GM19455 (cell line): ENCODE measurements around the gene GCNT4.
"Not testable (repeated sequence)": the region's sequence is repeated elsewhere in the genome, so short reads cannot be mapped to it uniquely, and the experiment has no call there.

Experiments
- ATAC-seq: cut with Tn5 transposase; IDR thresholded peaks from one replicate; pipeline ENCODE4 v1.9.1; 2021; ENCODE audit not compliant: unreplicated experiment

The GCNT4 gene, protein sequence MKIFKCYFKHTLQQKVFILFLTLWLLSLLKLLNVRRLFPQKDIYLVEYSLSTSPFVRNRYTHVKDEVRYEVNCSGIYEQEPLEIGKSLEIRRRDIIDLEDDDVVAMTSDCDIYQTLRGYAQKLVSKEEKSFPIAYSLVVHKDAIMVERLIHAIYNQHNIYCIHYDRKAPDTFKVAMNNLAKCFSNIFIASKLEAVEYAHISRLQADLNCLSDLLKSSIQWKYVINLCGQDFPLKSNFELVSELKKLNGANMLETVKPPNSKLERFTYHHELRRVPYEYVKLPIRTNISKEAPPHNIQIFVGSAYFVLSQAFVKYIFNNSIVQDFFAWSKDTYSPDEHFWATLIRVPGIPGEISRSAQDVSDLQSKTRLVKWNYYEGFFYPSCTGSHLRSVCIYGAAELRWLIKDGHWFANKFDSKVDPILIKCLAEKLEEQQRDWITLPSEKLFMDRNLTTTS

DNA sequence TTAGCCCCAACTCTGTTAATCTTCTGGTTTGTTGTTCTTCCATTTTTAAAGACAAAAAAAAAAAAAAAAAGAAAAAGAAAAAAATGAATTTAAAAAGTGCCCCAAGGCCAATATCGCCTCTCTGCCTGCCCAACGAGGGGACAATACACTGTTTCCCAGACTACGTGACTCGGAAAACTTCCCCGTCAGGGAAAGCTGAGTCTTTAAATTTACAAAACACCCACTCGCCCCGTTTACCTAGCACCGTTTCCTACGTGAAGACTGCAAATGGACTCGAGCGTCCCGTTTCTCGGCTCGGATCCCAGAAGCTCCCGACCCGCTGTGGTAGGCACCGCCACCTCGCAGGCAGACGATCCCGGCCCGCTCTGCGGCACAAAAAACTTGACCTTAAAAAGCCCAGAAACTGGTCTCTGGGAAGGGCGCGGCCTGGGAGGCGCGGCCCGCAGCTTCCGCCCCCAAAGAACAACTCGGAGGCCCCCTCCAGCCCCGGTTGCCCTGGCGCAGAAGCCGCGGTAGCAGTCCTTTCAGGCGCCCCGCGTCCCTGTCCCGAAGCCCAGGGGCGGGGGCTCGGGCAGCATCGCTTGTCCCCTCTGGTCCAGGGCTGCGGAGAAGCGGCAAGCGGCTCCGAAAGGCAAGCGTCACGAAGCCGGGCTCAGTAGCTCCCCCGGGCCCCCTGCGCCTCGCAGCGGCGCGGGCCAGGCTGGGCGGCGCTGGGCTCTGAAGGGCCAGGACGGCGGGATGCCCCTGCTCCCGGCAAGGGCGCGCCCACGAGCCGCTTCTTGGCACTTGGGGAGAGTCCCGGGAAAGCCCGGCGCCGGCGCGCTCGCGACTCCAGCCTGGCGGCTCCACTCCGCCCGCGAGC, at the start of gene GCNT4:
GCNT4 (minus strand) TSS at position 367 of the 862 bp plus-strand sequence. CDS start 22,521 bp downstream, outside the sequence.
- ATAC-seq: peak; percentile 11

DNA sequence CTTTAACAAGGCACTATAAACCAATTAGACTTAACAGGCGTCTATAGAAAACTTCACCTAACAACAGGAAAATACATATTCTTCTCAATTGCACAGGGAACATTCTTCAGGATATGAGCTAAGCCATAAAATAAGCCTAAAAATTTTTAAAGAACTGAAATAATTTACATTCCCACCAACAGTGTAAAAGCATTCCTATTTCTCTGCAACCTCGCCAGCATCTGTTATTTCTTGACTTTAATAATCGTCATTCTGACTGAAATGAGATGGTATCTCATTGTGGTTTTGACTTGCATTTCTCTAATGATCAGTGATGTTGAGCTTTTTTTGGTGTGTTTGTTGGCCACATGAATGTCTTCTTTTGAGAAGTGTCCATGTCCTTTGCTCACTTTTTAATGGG, 43.6 kb upstream of the GCNT4 start:
- ATAC-seq: not testable (repeated sequence)

DNA sequence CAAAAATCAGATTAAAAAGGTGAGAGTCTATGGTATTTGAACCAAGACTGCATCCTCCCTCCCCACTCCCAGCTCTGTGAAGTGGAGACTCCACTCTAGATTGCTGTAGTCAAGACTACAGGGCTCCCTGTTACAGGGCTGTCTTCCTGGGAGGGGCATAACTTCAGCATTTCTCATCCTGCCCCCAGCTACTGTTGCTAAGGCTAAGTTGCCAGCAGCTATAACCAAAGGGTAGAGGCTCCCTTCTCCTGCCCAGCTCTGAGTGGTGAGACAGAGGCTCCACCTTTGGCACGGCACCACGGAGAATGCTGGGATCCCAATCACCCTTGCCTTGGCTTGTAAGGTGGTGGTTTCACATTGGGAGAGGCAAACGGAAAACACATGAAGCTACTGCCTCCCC, 39.2 kb upstream of the GCNT4 start:
- no peak for ATAC-seq

DNA sequence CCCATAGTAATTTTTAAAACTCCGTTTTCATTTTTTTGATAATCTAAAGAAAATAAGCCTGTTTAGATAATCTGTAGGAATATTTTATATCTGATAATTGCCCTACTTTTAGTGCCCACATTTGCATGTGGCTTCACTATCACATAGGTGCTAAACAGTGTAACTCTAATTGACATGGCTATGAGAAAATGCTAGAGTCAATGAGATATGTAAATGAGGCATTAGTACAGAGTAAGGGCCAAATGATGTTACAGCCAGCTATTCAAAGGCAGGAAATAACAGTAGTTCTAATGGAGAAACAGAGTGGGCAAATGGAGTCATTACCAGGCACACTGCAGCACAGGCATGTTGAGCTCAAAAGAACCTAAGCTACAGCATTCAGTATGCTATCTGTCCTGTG, 37.3 kb upstream of the GCNT4 start:
- no peak for ATAC-seq

DNA sequence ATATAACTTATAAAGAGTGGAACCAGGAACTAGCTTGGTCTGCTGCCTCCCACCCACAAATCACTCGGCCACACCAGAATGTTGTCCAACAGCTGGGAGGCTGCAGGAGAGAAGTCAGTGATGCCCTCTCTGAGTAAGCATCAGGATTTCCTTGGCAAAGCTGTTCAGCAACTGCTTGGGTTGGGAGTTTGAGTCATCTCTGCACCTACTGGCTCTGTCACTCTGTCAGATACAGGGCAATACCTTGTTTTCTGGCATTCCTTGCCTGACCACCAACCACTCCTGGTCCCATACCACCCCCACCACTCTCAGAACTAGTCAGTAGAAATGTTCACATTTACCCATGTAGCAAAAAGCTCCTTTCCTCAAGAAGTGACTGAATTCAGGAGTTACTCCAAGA, 36.8 kb upstream of the GCNT4 start:
- no peak for ATAC-seq

DNA sequence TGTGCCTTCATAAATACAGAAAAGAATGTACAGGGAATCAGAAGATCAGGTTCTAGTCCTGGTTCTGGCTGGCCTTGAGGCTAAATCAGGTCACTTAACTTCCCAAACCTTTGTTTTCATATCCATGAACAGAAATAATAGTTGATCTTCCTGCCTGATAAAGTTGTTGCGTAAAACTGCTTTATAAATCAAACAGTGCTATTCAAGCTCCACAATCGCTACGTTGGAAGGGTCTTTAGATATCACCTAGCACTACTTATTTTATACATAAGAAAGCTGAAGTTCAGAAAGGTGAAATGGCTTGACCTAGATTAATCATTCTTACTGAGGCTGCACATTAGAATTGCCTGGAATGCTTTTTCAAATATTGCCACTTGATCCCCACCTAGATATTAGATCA, 36.3 kb upstream of the GCNT4 start:
- ATAC-seq: no peak

DNA sequence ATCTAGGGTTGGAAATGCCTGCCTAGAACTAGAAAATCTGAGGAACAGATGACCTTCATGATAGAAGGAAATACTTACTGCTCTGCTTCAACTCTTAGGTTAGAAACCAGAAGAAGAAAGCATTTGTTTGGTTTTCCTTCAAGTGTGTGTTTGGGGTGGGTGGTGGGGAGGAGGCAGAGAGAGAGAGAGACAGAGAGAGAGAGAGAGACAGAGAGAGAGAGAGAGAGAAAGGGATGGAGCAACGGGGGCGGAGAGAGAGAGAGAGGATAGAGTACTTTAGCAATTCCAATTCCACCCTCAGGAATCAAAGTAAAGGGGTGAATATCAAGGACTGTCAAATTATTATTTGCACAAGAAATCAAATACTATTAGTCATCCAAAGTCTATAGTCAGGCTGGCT, 29.2 kb upstream of the GCNT4 start:
- ATAC-seq: no peak

DNA sequence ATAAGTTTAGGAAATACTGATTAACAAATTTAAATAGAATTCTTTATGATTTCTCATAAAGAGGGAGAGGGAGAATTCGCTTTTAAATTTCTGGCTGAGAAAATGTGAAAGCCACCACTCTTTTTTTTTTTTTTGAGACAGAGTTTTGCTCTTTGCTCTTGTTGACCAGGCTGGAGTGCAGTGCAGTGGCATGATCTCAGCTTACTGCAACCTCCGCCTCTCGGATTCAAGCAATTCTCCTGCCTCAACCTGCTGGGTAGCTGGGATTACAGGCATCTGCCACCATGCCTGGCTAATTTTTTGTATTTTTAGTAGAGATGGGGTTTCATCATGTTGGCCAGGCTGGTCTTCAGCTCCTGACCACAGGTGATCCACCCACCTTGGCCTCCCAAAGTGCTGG, 27.0 kb upstream of the GCNT4 start:
- not testable (repeated sequence) for ATAC-seq

DNA sequence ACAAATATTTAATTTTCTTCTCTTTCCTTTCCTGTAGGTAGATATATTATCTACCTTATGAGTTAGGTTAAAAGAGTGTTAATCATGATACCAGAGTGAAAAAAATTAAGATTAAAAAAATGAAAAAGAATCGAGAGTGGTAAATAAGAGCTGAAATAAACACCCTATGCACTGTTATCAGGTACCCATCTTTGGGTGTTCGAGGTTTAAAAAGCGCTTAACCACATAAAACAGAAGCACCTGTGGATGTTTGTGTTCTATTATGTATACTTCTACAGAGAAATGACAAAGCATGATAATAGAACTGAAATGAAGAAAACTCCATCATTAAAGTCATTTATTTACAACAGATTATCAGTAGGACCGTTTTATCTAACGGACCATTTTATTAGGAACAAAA, 25.7 kb upstream of the GCNT4 start:
- no peak for ATAC-seq

DNA sequence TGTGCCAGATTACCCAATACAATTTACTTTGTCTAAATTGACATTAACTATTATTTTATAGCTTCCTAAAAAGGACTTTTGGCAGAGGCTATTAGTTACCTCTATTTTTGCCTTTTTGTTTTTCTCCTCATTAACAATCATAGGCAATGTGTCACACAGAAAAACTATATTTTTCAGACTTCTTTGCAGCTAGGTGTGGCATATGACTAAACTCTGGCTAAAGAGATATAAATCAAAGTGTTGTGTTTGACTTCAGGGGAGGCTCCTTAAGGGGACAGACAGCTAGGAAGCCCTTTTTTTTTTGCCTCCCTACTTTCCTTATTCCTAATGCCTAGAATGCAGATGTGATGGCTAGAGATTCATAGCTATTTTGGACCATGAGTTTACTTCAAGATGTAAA, 19.7 kb upstream of the GCNT4 start:
- no peak for ATAC-seq

DNA sequence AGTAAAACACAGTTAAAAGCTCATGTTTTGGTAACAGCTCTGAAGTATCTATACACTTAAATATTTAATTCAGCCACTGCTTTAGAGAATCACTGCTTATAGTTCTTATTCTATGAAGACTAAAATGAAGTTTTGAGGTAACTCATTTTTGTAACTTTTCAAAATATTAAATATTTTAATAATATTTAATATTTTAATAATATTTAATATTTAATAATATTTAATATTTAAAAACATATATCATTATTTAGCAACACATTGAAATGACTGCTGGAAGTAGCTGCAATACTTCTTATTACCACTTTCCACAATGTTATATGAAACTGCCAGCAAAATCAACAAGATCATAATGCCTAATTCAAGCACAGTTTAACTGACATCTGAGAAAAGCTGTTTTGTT, 18.7 kb upstream of the GCNT4 start:
- no peak for ATAC-seq

DNA sequence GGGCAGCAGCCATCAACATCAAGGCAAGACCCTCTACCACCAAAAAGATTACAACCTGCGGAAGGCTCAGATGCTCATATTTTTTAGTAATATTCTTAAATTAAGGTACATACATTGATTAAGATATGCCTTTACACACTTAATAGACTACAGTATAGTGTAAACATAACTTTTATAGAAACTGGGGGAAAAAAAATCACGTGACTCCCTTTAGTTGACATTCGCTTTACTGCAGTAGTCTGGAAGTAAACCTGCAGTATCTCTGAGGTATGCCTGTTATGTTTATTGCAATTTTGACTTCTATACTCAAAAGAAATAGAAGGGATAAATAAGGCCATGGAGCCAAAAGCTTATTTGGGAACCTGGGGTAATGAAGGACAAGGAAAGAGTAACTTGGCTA, 15.1 kb upstream of the GCNT4 start:
- ATAC-seq: no peak

DNA sequence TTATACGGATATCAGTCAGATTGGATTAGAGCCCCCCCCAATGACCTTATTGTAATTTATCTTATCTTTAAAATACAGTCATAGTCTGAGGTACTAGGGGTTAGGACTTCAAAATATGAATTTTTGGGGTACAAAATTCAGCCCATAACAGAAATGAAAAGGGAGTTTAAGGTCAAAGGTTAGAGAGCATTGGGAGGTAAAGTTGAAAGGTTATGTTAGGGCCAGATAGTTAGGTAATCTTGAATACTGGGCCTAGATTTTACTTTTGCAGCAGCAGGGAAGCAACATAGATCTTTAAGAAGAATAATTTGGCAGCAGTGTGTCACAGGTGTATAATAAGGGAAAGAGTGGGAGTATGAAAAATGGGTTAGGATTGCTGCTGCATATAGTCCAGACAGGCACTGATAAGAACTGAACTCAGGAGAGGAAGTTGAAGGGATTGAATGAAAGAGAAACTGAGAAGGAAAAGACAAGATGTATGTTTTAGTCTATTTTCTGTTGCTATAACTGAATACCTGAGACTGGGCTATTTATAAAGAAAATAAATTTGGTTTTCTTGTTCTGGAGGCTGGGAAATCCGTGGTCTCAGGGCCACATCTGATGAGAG, 10.7 kb upstream of the GCNT4 start:
- no peak for ATAC-seq

DNA sequence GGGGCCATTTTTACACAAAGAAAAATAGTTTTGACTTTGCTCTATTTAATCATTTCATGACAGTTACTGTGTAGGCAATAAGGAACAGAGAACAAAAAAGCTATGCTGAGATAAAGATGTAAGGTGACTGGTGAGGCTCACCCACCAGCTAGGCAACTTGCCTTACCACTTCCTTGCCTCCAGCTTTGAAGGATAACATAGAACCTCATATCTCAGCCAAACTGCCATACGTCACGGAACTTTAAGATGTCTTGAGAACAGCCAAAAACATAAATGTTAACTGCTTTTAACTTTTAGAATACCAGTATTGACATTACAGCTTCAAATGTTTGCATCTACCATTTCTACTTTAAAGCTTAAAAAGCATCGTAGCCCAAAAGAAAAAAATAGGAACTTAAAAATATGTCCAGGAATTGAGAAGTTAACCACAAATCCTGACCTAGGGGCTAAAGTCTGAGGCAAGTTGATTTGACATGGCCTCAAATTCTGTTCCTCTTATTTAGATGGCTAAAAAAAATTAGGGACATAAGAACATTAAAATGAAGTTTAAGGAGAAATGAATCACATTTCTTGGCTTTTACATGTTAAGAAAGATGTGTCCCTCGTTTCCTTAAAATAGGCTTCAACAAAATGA, 7.7 kb upstream of the GCNT4 start:
- no peak for ATAC-seq

DNA sequence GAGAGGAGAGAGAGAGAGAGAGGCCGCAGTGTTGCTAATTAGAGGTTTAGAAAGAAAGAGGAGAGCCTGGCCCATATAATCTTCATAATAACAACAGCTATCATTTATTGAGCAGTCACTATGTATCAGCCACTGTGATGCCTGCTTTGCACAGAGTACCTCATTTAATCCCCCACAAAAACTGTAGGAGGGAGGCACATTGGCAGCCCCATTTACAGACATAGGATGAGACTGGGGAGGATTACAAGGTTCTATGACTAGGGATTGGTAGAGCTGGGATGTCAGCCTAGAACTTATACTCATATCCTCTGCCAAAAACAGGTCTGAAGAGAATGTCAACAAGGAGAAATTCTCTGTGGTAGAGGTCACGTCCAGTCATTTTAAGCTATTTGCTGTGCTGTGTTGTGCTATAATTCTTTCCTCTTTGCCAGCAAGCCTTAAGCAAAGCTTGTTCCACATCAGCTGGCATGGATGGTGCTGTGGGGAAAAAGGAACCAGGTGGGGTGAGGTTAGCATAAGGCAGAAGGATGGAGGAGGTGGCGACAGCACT, 6.7 kb upstream of the GCNT4 start:
- ATAC-seq: no peak

DNA sequence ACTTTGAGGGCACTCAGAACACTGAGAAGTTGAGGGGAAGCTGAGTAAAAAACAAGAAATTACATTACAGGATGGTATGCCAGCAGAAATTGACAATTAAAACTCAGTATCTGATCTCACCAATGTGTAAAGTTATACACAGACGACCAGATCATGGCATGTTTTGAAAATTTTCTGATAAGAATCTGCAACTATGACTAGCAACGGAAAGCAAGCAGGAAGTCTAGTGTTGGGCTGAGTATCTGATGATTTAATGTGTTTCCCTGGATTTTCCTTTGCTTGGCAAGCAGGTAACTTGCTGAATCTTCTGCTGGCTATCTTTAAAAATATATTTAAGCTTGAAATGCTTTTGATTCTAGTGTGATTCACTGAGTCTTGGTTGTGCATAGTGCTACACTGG, 5.2 kb upstream of the GCNT4 start:
- no peak for ATAC-seq

DNA sequence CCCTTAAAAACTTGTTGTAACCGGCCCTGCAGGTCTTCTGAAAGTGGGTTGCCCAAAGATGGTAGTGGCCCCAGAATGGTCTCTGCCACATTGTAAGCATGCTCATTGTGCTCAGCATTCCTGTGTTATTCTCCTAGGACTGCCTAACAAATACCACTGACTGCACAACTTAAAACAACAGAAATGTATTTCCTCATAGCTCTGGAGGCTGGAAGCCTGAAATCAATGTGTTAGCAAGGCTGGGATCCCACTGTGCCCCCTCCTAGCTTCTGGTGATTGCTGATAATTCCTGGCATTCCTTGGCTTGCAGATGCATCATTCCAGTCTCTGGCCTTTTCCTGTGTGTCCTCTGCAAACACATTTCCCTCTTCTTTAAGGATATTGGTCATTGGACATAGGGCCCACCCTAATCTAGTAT, 3.4 kb upstream of the GCNT4 start:
- ATAC-seq: no peak

DNA sequence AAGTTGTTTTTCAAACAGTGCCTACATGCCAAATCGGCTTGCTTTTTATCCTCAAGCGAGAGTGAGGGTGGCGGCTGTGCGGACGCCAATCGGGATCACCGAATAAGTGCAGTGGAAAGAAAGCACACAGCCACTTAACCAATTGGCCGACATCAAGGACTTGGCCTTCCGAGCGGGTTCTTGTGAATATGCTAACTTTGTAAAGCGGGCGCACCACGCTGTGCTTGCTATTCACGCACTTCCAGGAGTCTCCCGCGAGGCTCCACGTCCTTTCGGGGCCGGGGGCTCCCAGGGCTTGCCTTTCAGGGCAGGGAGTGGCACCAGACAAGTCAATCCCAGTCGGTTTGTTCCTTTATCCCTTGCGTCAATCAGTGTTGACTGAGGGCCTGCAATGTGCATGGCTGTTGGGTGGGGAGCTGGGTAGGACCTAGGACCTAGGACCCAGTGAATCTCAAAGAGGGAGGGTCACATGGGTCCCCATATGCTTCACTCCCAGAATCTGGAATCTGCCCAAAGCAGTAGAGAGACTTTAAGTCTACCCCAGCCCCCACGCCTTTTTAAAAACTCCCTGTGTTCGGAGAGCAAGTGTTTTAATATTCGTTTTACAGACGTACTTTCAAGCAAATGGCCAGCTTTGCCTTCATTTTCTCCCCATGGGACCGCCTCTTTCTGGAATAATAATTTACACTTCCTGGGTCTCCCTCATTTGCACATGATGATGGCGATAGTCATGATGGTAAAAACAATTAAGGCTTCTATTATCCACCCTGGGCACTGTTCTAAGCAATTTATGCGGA, 2.0 kb upstream of the GCNT4 start:
- no peak for ATAC-seq

DNA sequence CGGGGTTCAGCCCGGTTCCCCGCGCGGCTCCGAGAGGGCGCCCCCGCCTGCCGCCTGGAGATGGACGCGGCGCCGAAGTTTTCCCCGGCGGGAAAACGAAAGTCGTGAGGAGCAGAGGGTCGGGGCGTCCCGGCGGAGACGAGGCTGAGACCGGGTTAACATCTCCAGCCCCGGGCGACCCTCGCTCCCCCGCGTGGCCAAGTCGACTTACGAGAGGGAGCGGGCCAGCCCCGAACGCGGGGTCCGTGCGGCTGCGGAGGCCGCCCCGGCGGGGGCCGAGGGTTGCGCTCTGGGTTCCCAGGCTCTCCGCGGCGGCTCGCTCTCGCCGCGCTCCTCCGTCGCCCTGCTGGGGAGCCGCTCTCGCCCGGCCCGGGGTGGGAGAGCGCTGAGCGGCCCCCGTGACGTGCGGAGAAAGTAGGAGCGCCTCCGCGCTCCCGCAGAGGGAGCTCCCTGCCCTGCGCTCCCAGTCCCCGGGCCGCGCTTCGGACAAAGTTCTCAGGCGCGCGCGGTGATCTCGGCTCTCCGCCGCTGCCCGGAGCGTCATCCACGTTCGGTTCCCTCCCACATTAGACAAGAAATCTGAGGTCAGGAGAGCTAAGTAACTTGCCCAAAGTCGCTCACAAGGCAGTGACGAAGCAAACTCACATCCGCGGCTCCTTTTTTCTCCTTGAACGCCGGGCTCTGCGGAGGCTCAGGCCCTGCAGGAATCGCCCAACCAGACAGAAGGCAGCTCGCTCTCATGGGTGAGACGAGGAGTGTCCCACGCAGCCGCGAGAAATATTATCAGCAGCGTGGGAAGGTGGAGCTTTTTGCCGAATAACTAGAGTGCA, 1.2 kb upstream of the GCNT4 start:
- peak; percentile 33 for ATAC-seq

DNA sequence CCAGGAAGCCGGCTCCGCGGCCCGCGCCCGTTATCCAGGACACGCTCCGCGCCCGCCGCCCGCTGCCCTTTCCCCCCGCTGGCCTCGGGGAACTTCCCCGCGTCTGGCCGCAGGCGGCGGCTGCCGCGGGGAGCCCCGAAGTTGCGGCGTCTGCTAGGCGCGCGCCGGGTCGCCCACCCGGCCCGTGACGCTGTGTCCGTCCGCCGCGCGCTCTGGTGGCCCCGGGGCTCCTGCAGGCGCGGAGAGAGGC, 621 bp upstream of the GCNT4 start:
- ATAC-seq: peak; percentile 29
